ENCODE data around the gene RIT2. TPM values are rescaled to one million over a fixed set of nuclear protein-coding genes. Genes with fewer than 3 reads are reported as not detected.

Gene RIT2
- total and polyA plus RNA-seq, 2 of the 4 experiments (the other 2 are of a cell fraction), result not detected

- TF ChIP-seq MAFK (IDR thresholded peaks at IDR 0.05; ENCODE audit: low read depth, low read length), result no peak
- TF ChIP-seq RCOR1 (IDR thresholded peaks at IDR 0.05; ENCODE audit: insufficient replicate concordance, low read length), result no peak
- TF ChIP-seq FOS (IDR thresholded peaks at IDR 0.05; ENCODE audit: low read depth, low read length), result no peak
- TF ChIP-seq MXI1 (IDR thresholded peaks at IDR 0.05; ENCODE audit: borderline replicate concordance, low read depth, low read length), result no peak
- TF ChIP-seq CHD1 (IDR thresholded peaks at IDR 0.05; ENCODE audit: low read depth, low read length), result no peak
- no peak for TF ChIP-seq NFE2L2 (IDR thresholded peaks at IDR 0.05; ENCODE audit: low read depth, low read length)
- no peak for TF ChIP-seq ELK1 (IDR thresholded peaks at IDR 0.05; ENCODE audit: borderline replicate concordance, low read depth, low read length)
- TF ChIP-seq POLR2A (IDR thresholded peaks at IDR 0.05; ENCODE audit: low read depth, low read length), result no peak
- no peak for TF ChIP-seq MAZ (IDR thresholded peaks at IDR 0.05; ENCODE audit: borderline replicate concordance, low read depth, low read length)
- no peak for TF ChIP-seq RFX5 (IDR thresholded peaks at IDR 0.05; ENCODE audit: low read depth, low read length)
- TF ChIP-seq RAD21 (IDR thresholded peaks at IDR 0.05; ENCODE audit: low read length), result no peak
- H4K5ac ChIP-seq (ENCODE audit: low read depth, low read length), result no peak overlapping the region
- no peak overlapping the region for H2AK5ac ChIP-seq (ENCODE audit: low read depth, low read length)
- no peak overlapping the region for H3K23ac ChIP-seq (ENCODE audit: low read depth, low read length)
- no peak overlapping the region for H3K4me2 ChIP-seq (ENCODE audit: low read depth, low read length)
- ChIA-PET POLR2A (ENCODE audit: unreplicated experiment) (no interaction called here), CTCF (no interaction called here)
- no peak overlapping the region for H4K91ac ChIP-seq (ENCODE audit: insufficient read depth, low read depth, low read length)
- no peaks in the 10 kb centered on the region for H3K9me1 ChIP-seq (ENCODE audit: insufficient read depth, low read length)
- H3K9me3 ChIP-seq (ENCODE audit: control insufficient read depth, insufficient read depth, low read length), result 0 out of 2 replicates have a peak, but pooled peaks cover 1% of the 10 kb centered on the region
- no TSS peak for BruUV-seq (replicated peaks)
- in situ Hi-C loops (cut with MboI; ENCODE audit: low sequenced_read_pairs), result no loop called here
- intact Hi-C loops (cut with micrococcal nuclease), result no loop called here
- H3K9ac ChIP-seq (ENCODE audit: low read depth, low read length), result no peak overlapping the region
- no peaks in the 10 kb centered on the region for H4K20me1 ChIP-seq (ENCODE audit: insufficient read depth, low read length)
- H4K8ac ChIP-seq (ENCODE audit: low read depth in 2 of 2, low read length in 2 of 2), result no peak overlapping the region
- dilution Hi-C loops (cut with HindIII; ENCODE audit: low sequenced_read_pairs, unreplicated experiment), result no loop called here
- H3K18ac ChIP-seq (ENCODE audit: low read depth, low read length), result no peak overlapping the region
- no peak for DNase-seq
- H3K4me1 ChIP-seq (ENCODE audit: control insufficient read depth, insufficient read depth, low read length), result no peaks in the 10 kb centered on the region
- ATAC-seq (ENCODE audit: low read depth), result no peak
- no peak overlapping the region for H2AK9ac ChIP-seq (replicated peaks; ENCODE audit: low read depth, low read length, poor library complexity)
- no peak overlapping the region for H3K4me3 ChIP-seq (ENCODE audit: insufficient read depth, low read depth, low read length)
- no peak overlapping the region for H3K14ac ChIP-seq (replicated peaks; ENCODE audit: low read depth, low read length)
- no peak overlapping the region for H2BK15ac ChIP-seq (ENCODE audit: low read depth, low read length)
- no peaks in the 10 kb centered on the region for H3K79me1 ChIP-seq (ENCODE audit: low read depth in 1 of 2, low read length in 2 of 2)
- no peak overlapping the region for H3K56ac ChIP-seq (ENCODE audit: extremely low read depth, insufficient read depth, low read length)
- H2AFZ ChIP-seq (replicated peaks; ENCODE audit: low read length, poor library complexity), result no peak overlapping the region
- H3K27me3 ChIP-seq (ENCODE audit: control insufficient read depth, insufficient read depth, low read length), result no peaks in the 10 kb centered on the region
- no peaks in the 10 kb centered on the region for H3K36me3 ChIP-seq (ENCODE audit: control insufficient read depth, insufficient read depth, low read length)
- H2BK5ac ChIP-seq (ENCODE audit: low read depth, low read length, poor library complexity, severe bottlenecking), result no peak overlapping the region
- H3K4ac ChIP-seq (ENCODE audit: low read depth, low read length), result no peak overlapping the region
- H2BK120ac ChIP-seq (ENCODE audit: low read depth, low read length), result no peak overlapping the region
- no peak overlapping the region for H2BK20ac ChIP-seq (ENCODE audit: low read depth, low read length)
- WGBS, 2 experiments (ENCODE audit: extremely low coverage in 2 of 2, insufficient read length in 1 of 2), result no CpG with 5 or more reads among the region's 5 CpGs
- H3K27ac ChIP-seq (ENCODE audit: insufficient read depth, low read length), result no peak overlapping the region
Observed at GRCh38 chr18:43092539-43092938, 22.9 kb downstream of the RIT2 start.
